Upper lobe of left lung (tissue), 4 donors: ENCODE data around the gene KIF6.

ENCODE experiments used
- EP300 ChIP-seq, 4 donors: sonication (generic); formaldehyde crosslinking; IDR thresholded peaks; one replicate each; pipeline ENCODE4 v1.5.1; 2017; ENCODE audit warnings: antibody characterized with exemption in 4 of 4, control low read depth in 2 of 4
- POLR2AphosphoS5 ChIP-seq, 2 donors: sonication (generic); formaldehyde crosslinking; IDR thresholded peaks; one replicate each; pipeline ENCODE4 v1.5.1; 2017; ENCODE audit warnings: antibody characterized with exemption in 2 of 2
- TF ChIP-seq, protein P1 (sequence below), 6 experiments: fragments of 450-650 bp in 4 of 6; fragments of 200-600 bp in 2 of 6; sonication (generic) in 2 of 6; IDR thresholded peaks; one replicate each; pipeline ENCODE4 v1.5.1; 2016 to 2019; ENCODE audit warnings: antibody characterized with exemption in 6 of 6

DNA sequence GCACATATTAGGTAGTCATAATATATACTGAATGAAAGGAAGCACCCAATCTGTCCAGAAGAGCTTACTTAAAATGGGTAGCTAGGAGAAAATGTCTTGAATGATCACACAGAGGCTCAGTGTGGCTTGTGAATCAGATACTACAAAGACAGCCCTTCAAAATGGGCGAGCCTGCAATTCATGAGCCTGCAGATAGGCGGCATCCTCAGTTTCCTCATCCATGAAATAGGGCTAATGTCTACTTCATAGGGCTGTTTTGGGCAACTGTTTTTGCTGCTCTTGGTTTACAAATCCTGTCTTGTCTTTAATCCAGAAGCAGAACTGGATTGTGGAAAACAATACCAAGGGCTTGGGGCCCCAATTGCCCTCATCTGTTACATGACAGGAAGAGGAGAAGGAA is 273.4 kb downstream of the KIF6 start:
- TF ChIP-seq, protein P1, sequence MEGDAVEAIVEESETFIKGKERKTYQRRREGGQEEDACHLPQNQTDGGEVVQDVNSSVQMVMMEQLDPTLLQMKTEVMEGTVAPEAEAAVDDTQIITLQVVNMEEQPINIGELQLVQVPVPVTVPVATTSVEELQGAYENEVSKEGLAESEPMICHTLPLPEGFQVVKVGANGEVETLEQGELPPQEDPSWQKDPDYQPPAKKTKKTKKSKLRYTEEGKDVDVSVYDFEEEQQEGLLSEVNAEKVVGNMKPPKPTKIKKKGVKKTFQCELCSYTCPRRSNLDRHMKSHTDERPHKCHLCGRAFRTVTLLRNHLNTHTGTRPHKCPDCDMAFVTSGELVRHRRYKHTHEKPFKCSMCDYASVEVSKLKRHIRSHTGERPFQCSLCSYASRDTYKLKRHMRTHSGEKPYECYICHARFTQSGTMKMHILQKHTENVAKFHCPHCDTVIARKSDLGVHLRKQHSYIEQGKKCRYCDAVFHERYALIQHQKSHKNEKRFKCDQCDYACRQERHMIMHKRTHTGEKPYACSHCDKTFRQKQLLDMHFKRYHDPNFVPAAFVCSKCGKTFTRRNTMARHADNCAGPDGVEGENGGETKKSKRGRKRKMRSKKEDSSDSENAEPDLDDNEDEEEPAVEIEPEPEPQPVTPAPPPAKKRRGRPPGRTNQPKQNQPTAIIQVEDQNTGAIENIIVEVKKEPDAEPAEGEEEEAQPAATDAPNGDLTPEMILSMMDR (IDR thresholded peaks at IDR 0.05) = no peak
- no peak for TF ChIP-seq POLR2AphosphoS5 (IDR thresholded peaks at IDR 0.05)
- TF ChIP-seq EP300 (IDR thresholded peaks at IDR 0.05) = no peak
